ENCODE results near the gene MYO1G.
A peak's percentile ranks its signal among the peaks of the same experiment; 100 is the strongest.
"Not testable (repeated sequence)": the region's sequence is repeated elsewhere in the genome, so short reads cannot be mapped to it uniquely, and the experiment has no call there.

MYO1G gene

GRCh38 chr7:44935016-44935415, 43.8 kb downstream of the MYO1G start:
- no peak for DNase-seq

GRCh38 chr7:44934510-44934909, 44.3 kb downstream of the MYO1G start:
- DNase-seq, result not testable (repeated sequence)

GRCh38 chr7:44930921-44931320, 47.9 kb downstream of the MYO1G start:
- DNase-seq, result no peak

GRCh38 chr7:44922351-44922694, 56.5 kb downstream of the MYO1G start:
- no peak for DNase-seq

GRCh38 chr7:44921607-44922350, 57.0 kb downstream of the MYO1G start:
- peak; percentile 90 for DNase-seq

- DNase-seq, result no peak
Observed at GRCh38 chr7:44920119-44920518, 58.7 kb downstream of the MYO1G start.

- no peak for DNase-seq
Observed at GRCh38 chr7:44918029-44918428, 60.8 kb downstream of the MYO1G start.

GRCh38 chr7:44917465-44917864, 61.4 kb downstream of the MYO1G start:
- no peak for DNase-seq

- DNase-seq, result peak; percentile 80
Observed at GRCh38 chr7:44914992-44915607, 63.7 kb downstream of the MYO1G start.

GRCh38 chr7:44912775-44913347, 66.0 kb downstream of the MYO1G start:
- DNase-seq, result no peak

Measured in CD4-positive, alpha-beta T cell treated with Interleukin-12 subunit alpha and Interleukin-12 subunit beta, for 1 hour (primary cell).